ENCODE data around the gene CD69. TPM values are rescaled to one million over a fixed set of nuclear protein-coding genes. Genes with fewer than 3 reads are reported as not detected.

Gene CD69
- polyA plus RNA-seq, 1 donor from 2014 or later, result 0.72 TPM

DNA sequence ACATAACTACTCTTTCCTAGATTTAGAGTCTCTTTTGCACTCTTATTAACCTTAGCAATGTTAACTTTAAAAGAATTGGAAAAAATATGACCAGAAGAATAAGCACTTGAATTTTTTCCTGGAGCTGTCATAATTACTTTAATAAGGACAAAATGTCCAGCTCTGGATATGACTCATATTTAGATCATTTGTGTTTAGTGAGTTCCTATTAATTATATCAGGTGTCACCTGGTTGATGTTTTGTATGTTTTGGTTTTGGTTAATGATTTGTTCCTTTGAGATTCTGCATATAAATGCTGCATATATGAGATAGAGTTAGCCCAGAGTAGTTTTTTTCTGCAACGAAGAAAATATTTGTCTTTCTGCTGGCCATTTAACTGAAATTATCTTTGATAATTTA lies 32.9 kb downstream of the CD69 start:
- Histone ChIP-seq H3K36me3 (ENCODE audit: insufficient read depth, low read length) (no peaks in the 10 kb centered on the region), H3K27me3 (ENCODE audit: insufficient read depth, low read depth, low read length) (no peaks in the 10 kb centered on the region), H3K79me2 (replicated peaks; ENCODE audit: insufficient read depth, low read length) (no peaks in the 10 kb centered on the region), H3F3A (ENCODE audit: insufficient read depth, low read length, poor library complexity, severe bottlenecking) (no peaks in the 10 kb centered on the region), H2AFZ (ENCODE audit: low read depth, low read length) (no peak overlapping the region), H3K4me3 (ENCODE audit: low read length) (no peak overlapping the region), H3K9ac (ENCODE audit: low read length) (no peak overlapping the region), H3K9me2 (ENCODE audit: insufficient read depth, low read length) (no peaks in the 10 kb centered on the region), H3K4me2 (ENCODE audit: low read length) (no peak overlapping the region), H4K20me1 (ENCODE audit: insufficient read depth) (no peaks in the 10 kb centered on the region), H3K27ac (ENCODE audit: low read length) (no peak overlapping the region), H3K9me3 (ENCODE audit: low read length) (no peaks in the 10 kb centered on the region)
- TF ChIP-seq, protein P1, sequence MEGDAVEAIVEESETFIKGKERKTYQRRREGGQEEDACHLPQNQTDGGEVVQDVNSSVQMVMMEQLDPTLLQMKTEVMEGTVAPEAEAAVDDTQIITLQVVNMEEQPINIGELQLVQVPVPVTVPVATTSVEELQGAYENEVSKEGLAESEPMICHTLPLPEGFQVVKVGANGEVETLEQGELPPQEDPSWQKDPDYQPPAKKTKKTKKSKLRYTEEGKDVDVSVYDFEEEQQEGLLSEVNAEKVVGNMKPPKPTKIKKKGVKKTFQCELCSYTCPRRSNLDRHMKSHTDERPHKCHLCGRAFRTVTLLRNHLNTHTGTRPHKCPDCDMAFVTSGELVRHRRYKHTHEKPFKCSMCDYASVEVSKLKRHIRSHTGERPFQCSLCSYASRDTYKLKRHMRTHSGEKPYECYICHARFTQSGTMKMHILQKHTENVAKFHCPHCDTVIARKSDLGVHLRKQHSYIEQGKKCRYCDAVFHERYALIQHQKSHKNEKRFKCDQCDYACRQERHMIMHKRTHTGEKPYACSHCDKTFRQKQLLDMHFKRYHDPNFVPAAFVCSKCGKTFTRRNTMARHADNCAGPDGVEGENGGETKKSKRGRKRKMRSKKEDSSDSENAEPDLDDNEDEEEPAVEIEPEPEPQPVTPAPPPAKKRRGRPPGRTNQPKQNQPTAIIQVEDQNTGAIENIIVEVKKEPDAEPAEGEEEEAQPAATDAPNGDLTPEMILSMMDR (IDR thresholded peaks at IDR 0.05; ENCODE audit: poor library complexity, severe bottlenecking), result no peak
- TF ChIP-seq MXI1 (conservative IDR thresholded peaks at IDR 0.05; ENCODE audit: poor library complexity, severe bottlenecking) (no peak), SMC3 (conservative IDR thresholded peaks at IDR 0.05; ENCODE audit: poor library complexity) (no peak), TAF1 (IDR thresholded peaks at IDR 0.05; ENCODE audit: low read depth) (no peak), POLR2AphosphoS5 (IDR thresholded peaks at IDR 0.05) (no peak), EP300 (conservative IDR thresholded peaks at IDR 0.05; ENCODE audit: poor library complexity, severe bottlenecking) (no peak), RAD21 (conservative IDR thresholded peaks at IDR 0.05) (no peak), EZH2 (IDR thresholded peaks at IDR 0.05; ENCODE audit: borderline replicate concordance, insufficient read depth, low read length, poor library complexity, severe bottlenecking) (no peak)
- TF ChIP-seq, protein P2, sequence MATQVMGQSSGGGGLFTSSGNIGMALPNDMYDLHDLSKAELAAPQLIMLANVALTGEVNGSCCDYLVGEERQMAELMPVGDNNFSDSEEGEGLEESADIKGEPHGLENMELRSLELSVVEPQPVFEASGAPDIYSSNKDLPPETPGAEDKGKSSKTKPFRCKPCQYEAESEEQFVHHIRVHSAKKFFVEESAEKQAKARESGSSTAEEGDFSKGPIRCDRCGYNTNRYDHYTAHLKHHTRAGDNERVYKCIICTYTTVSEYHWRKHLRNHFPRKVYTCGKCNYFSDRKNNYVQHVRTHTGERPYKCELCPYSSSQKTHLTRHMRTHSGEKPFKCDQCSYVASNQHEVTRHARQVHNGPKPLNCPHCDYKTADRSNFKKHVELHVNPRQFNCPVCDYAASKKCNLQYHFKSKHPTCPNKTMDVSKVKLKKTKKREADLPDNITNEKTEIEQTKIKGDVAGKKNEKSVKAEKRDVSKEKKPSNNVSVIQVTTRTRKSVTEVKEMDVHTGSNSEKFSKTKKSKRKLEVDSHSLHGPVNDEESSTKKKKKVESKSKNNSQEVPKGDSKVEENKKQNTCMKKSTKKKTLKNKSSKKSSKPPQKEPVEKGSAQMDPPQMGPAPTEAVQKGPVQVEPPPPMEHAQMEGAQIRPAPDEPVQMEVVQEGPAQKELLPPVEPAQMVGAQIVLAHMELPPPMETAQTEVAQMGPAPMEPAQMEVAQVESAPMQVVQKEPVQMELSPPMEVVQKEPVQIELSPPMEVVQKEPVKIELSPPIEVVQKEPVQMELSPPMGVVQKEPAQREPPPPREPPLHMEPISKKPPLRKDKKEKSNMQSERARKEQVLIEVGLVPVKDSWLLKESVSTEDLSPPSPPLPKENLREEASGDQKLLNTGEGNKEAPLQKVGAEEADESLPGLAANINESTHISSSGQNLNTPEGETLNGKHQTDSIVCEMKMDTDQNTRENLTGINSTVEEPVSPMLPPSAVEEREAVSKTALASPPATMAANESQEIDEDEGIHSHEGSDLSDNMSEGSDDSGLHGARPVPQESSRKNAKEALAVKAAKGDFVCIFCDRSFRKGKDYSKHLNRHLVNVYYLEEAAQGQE (IDR thresholded peaks at IDR 0.05; ENCODE audit: borderline replicate concordance), result no peak

DNA sequence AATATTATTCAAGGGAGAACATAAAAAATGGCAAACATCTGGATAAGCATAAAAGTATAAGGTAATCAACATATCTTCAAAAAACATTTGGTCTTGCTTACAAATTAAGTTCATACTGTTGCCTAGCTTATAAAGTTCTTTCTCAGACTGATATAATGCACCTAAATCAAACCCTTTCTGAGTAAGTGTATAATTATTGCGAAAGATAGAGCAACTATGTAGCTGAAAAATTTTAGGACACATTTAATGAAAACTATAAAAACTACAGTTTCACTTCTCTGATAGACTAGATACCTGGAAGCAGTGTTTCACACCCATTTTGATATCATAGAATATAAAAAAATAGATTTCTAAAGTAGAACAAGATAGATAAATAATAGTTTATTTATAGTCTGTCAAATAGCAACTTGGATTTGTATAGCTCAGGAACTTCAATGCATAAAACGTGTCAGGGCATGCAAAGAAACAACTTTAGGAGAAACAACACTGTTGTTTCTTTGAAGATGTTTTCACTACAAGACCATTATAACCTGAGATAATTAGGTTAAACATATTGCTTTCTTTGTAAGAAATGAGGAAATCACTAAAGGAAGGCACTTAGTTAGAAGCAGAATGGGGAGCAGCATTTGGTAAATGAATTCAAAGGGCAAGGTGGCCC lies 35.4 kb downstream of the CD69 start:
- Histone ChIP-seq H3K9me3 (ENCODE audit: low read length) (no peaks in the 10 kb centered on the region), H2AFZ (ENCODE audit: low read depth, low read length) (no peak overlapping the region), H3K4me2 (ENCODE audit: low read length) (no peak overlapping the region), H3K27me3 (ENCODE audit: insufficient read depth, low read depth, low read length) (no peaks in the 10 kb centered on the region), H3F3A (ENCODE audit: insufficient read depth, low read length, poor library complexity, severe bottlenecking) (no peaks in the 10 kb centered on the region), H4K20me1 (ENCODE audit: insufficient read depth) (no peaks in the 10 kb centered on the region), H3K36me3 (ENCODE audit: insufficient read depth, low read length) (no peaks in the 10 kb centered on the region), H3K79me2 (replicated peaks; ENCODE audit: insufficient read depth, low read length) (no peaks in the 10 kb centered on the region), H3K4me3 (ENCODE audit: low read length) (no peak overlapping the region), H3K9me2 (ENCODE audit: insufficient read depth, low read length) (no peaks in the 10 kb centered on the region), H3K9ac (ENCODE audit: low read length) (no peak overlapping the region), H3K27ac (ENCODE audit: low read length) (no peak overlapping the region)
- no peak for TF ChIP-seq SMC3 (conservative IDR thresholded peaks at IDR 0.05; ENCODE audit: poor library complexity)

Data from neural cell (in vitro differentiated cells).